ENCODE measurements around the gene SGCE. TPM values are rescaled to one million over a fixed set of nuclear protein-coding genes. Genes with fewer than 3 reads are reported as not detected.
"Not testable (repeated sequence)": the region's sequence is repeated elsewhere in the genome, so short reads cannot be mapped to it uniquely, and the experiment has no call there.

Gene SGCE, protein sequence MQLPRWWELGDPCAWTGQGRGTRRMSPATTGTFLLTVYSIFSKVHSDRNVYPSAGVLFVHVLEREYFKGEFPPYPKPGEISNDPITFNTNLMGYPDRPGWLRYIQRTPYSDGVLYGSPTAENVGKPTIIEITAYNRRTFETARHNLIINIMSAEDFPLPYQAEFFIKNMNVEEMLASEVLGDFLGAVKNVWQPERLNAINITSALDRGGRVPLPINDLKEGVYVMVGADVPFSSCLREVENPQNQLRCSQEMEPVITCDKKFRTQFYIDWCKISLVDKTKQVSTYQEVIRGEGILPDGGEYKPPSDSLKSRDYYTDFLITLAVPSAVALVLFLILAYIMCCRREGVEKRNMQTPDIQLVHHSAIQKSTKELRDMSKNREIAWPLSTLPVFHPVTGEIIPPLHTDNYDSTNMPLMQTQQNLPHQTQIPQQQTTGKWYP
- total RNA-seq (2014; rRNA removed) (30.4 and 31.5 TPM in 2 replicates), Bru-seq, nascent RNA (percentile 85 among the genes with signal in this experiment), BruChase-seq, experiment 1, labeled RNA remaining after a 6-hour chase (percentile 68 among the genes with signal in this experiment), BruChase-seq, experiment 2, labeled RNA remaining after a 2-hour chase (percentile 80 among the genes with signal in this experiment)
- long read RNA-seq, transcript SGCE-299 (11 exons, 1,614 nt) = major isoform, 71 of 167 reads
- long read RNA-seq, transcript SGCE-205 (10 exons, 1,532 nt) = minor isoform, 13 of 167 reads
- long read RNA-seq, partial matches to known transcripts = 44 of 167 reads
- long read RNA-seq, other reads (novel, unspliced or antisense) = 22 of 167 reads

DNA sequence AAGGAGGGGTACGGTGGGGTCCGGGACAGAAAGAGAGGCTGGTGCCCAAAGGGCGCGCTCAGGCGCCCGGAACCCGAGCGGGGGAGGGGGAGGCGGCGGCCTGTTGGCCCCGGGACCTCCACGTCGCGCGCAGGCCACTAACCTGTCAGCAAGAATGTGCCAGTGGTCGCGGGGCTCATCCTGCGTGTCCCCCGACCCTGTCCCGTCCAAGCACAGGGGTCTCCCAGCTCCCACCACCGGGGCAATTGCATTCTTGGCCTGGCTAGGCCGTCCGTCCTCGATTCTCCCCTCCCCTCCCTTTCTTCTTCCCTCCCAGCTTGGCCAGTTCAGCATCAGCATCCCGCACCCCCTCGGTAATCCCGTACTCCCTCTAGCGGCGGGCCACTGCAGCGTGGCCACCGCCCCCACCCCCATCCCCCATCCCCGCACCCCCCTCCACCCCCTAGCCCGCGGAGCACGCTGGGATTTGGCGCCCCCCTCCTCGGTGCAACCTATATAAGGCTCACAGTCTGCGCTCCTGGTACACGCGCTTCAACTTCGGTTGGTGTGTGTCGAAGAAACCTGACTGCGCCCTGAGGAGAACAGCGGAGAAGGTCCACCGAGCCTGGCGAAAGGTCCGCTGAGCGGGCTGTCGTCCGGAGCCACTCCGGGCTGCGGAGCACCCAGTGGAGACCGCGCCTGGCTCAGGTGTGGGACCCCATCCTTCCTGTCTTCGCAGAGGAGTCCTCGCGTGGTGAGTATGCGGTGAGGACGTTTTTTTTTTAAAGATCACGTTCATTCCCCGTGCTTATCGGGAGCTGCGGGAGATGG lies at the start of gene SGCE:
SGCE (minus strand) TSS at position 286 of the 810 bp plus-strand sequence; CDS start at position 251, 35 bp downstream.
- H3K9me3 ChIP-seq (ENCODE audit: low read length) = no peaks in the 10 kb centered on the region

DNA sequence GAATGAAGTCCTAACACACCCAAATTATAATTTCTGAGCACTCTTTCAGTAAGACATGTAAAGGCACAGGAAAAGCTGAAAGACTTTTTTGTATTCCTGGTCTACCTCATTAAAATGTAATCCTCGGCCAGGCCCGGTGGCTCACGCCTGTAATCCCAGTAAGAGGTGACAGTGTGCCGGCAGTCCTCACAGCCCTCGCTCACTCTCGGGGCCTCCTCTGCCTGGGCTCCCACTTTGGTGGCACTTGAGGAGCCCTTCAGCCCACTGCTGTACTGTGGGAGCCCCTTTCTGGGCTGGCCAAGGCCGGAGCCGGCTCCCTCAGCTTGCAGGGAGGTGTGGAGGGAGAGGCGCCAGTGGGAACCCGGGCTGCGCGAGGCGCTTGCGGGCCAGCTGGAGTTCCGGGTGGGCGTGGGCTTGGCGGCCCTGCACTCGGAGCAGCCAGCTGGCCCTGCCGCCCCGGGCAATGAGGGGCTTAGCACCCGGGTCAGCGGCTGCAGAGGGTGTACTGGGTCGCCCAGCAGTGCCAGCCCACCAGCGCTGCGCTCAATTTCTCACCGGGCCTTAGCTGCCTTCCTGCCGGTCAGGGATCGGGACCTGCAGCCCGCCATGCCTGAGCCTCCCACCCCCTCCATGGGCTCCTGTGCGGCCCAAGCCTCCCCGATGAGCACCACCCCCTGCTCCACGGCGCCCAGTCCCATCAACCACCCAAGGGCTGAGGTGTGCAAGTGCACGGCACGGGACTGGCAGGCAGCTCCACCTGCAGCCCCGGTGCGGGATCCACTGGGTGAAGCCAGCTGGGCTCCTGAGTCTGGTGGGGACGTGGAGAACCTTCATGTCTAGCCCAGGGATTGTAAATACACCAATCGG lies 49.5 kb upstream of the SGCE start:
- H3K9me2 ChIP-seq (replicated peaks; ENCODE audit: low read length); H3K4me3 ChIP-seq (ENCODE audit: low read length); POLR2A ChIA-PET (ENCODE audit: unreplicated experiment); DNase-seq; ATAC-seq; H3K9ac ChIP-seq (ENCODE audit: low read length); H3K27me3 ChIP-seq (ENCODE audit: low read length); H3F3A ChIP-seq (ENCODE audit: low read length, unreplicated experiment); H4K20me1 ChIP-seq (ENCODE audit: low read length); H3K36me3 ChIP-seq (ENCODE audit: low read depth, low read length); intact Hi-C loops (cut with micrococcal nuclease); CTCF ChIA-PET; H3K27ac ChIP-seq (ENCODE audit: low read length); BruUV-seq (replicated peaks); H3K79me2 ChIP-seq (ENCODE audit: low read length); H3K9me3 ChIP-seq (ENCODE audit: low read length); H2AFZ ChIP-seq (ENCODE audit: low read length); H3K4me2 ChIP-seq (ENCODE audit: low read length): not testable (repeated sequence)
- peaks cover 15% of the 10 kb centered on the region for H3K4me1 ChIP-seq (ENCODE audit: insufficient read depth, low read length)

More for the DNA sequence above, at the start of gene SGCE:
- ATAC-seq (peak; percentile 4), DNase-seq (peak; percentile 82)
- ChIA-PET CTCF (interaction anchor here (0.6 to 3.6 kb wide), 8 partner anchors 23 to 591 kb away, joined by 3 to 23 read pairs (median 4); no protein-coding TSS in a partner anchor), POLR2A (ENCODE audit: unreplicated experiment) (interaction anchor here (0.5 to 1.1 kb wide), 11 partner anchors 35 to 1538 kb away, joined by 3 to 11 read pairs (median 4); partner anchors contain the start of gene SAMD9)
- BruUV-seq (replicated peaks) = no TSS peak
- Histone ChIP-seq H3K9me2 (replicated peaks; ENCODE audit: low read length) (no peaks in the 10 kb centered on the region), H3K79me2 (ENCODE audit: low read length) (peaks cover 69% of the 10 kb centered on the region), H4K20me1 (ENCODE audit: low read length) (no peaks in the 10 kb centered on the region), H3K4me1 (ENCODE audit: insufficient read depth, low read length) (peaks cover 21% of the 10 kb centered on the region), H3K36me3 (ENCODE audit: low read depth, low read length) (no peaks in the 10 kb centered on the region), H2AFZ (ENCODE audit: low read length) (peak within 1 kb of the TSS; percentile 95), H3F3A (ENCODE audit: low read length, unreplicated experiment) (no peaks in the 10 kb centered on the region), H3K4me3 (ENCODE audit: low read length) (peak within 1 kb of the TSS; percentile 96), H3K9ac (ENCODE audit: low read length) (peak within 1 kb of the TSS; percentile 87), H3K27me3 (ENCODE audit: low read length) (no peaks in the 10 kb centered on the region), H3K27ac (ENCODE audit: low read length) (peak within 1 kb of the TSS; percentile 51), H3K4me2 (ENCODE audit: low read length) (peak within 1 kb of the TSS; percentile 99)
- intact Hi-C loops (cut with micrococcal nuclease) = loop anchor here (1.0 to 10.0 kb wide), 9 partner anchors 12 to 821 kb away; no protein-coding TSS in a partner anchor
- TF ChIP-seq EZH2 (IDR thresholded peaks at IDR 0.05; ENCODE audit: low read length, unreplicated experiment) (no peak), EZH2phosphoT487 (IDR thresholded peaks at IDR 0.05; ENCODE audit: borderline replicate concordance, low read length) (no peak)
- TF ChIP-seq, protein P1, sequence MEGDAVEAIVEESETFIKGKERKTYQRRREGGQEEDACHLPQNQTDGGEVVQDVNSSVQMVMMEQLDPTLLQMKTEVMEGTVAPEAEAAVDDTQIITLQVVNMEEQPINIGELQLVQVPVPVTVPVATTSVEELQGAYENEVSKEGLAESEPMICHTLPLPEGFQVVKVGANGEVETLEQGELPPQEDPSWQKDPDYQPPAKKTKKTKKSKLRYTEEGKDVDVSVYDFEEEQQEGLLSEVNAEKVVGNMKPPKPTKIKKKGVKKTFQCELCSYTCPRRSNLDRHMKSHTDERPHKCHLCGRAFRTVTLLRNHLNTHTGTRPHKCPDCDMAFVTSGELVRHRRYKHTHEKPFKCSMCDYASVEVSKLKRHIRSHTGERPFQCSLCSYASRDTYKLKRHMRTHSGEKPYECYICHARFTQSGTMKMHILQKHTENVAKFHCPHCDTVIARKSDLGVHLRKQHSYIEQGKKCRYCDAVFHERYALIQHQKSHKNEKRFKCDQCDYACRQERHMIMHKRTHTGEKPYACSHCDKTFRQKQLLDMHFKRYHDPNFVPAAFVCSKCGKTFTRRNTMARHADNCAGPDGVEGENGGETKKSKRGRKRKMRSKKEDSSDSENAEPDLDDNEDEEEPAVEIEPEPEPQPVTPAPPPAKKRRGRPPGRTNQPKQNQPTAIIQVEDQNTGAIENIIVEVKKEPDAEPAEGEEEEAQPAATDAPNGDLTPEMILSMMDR (conservative IDR thresholded peaks at IDR 0.05; ENCODE audit: low read depth, low read length) = no peak
